PC-9 (cell line): ENCODE results near the gene TTC32. TPM values are rescaled to one million over a fixed set of nuclear protein-coding genes. Genes with fewer than 3 reads are reported as not detected.

Source experiments
- BruUV-seq: library from RNA; stranded (reverse); fragments of 400-500 nt; replicated peaks from 2 replicates; lab custom pipeline; 2021; lab: Mats Ljungman, UMichigan
- CTCF ChIA-PET: fragments of 300-600 bp; sonication (Branson Sonifier 250); formaldehyde crosslinking; loops from one replicate; lab custom pipeline; 2022; ENCODE audit warnings: antibody characterized with exemption; lab: Charles Lee
- POLR2A ChIA-PET: fragments of 300-600 bp; sonication (Branson Sonifier 250); formaldehyde crosslinking; loops from one replicate; lab custom pipeline; 2022; ENCODE audit warnings: antibody characterized with exemption; ENCODE audit not compliant: unreplicated experiment; lab: Charles Lee
- DNase-seq, 2 experiments: peaks; one replicate each; pipeline versions ENCODE4 v3.0.0 to v3.0.0-alpha.2; 2015 to 2022; ENCODE audit warnings: mixed read lengths in 1 of 2
- H2AFZ ChIP-seq: fragments of 200-600 bp; sonication (generic); 2 replicates; pipeline ENCODE4 v1.8.1; 2017; ENCODE audit warnings: antibody characterized with exemption
- H3F3A ChIP-seq: fragments of 200-600 bp; sonication (generic); 2 replicates; pipeline ENCODE4 v1.8.1; 2017; ENCODE audit warnings: antibody characterized with exemption, mild to moderate bottlenecking, low read depth; ENCODE audit not compliant: insufficient read depth
- H3K27ac ChIP-seq: fragments of 200-600 bp; sonication (generic); 2 replicates; pipeline ENCODE4 v1.6.1; 2016; ENCODE audit warnings: mixed run types
- H3K27me3 ChIP-seq: fragments of 200-600 bp; sonication (generic); 2 replicates; pipeline ENCODE4 v1.6.1; 2016; ENCODE audit warnings: low read depth, mixed run types; ENCODE audit not compliant: insufficient read depth
- H3K36me3 ChIP-seq: fragments of 200-600 bp; sonication (generic); 2 replicates; pipeline ENCODE4 v1.6.1; 2016; ENCODE audit warnings: low read depth, mixed run types
- H3K4me1 ChIP-seq: fragments of 200-600 bp; sonication (generic); replicated peaks from 2 replicates; pipeline ENCODE4 v1.6.1; 2016; ENCODE audit warnings: mixed run types; ENCODE audit not compliant: insufficient read depth
- H3K4me2 ChIP-seq: fragments of 200-600 bp; sonication (generic); 2 replicates; pipeline ENCODE4 v1.6.1; 2017; ENCODE audit warnings: mixed run types
- H3K4me3 ChIP-seq: fragments of 200-600 bp; sonication (generic); 2 replicates; pipeline ENCODE4 v1.6.1; 2016; ENCODE audit warnings: mixed run types
- H3K79me2 ChIP-seq: fragments of 200-600 bp; sonication (generic); 2 replicates; pipeline ENCODE4 v1.6.1; 2017; ENCODE audit warnings: low read depth, mixed run types
- H3K9me2 ChIP-seq: fragments of 200-600 bp; sonication (generic); 2 replicates; pipeline ENCODE4 v1.8.1; 2017; ENCODE audit warnings: mild to moderate bottlenecking; ENCODE audit not compliant: insufficient read depth
- H3K9me3 ChIP-seq: fragments of 200-600 bp; sonication (generic); 2 replicates; pipeline ENCODE4 v1.8.1; 2016; ENCODE audit warnings: low read depth; ENCODE audit not compliant: insufficient read depth
- H4K20me1 ChIP-seq: fragments of 200-600 bp; sonication (generic); 2 replicates; pipeline ENCODE4 v1.8.1; 2017; ENCODE audit not compliant: insufficient read depth
- EZH2 ChIP-seq: fragments of 200-600 bp; sonication (generic); IDR thresholded peaks from 2 replicates; pipeline ENCODE4 v1.8.0; 2017; ENCODE audit warnings: antibody characterized with exemption, low read depth
- intact Hi-C: fragments of 100-400 bp; cut with micrococcal nuclease; formaldehyde crosslinking; loops from one replicate; pipeline ENCODE4 v1.10.0; 2022; ENCODE audit not compliant: unreplicated experiment
- total RNA-seq: library from RNA; stranded (reverse); gene quantifications from 2 replicates; pipeline ENCODE4 v1.2.3, GENCODE V29; 2021
- TF ChIP-seq, protein P1 (sequence below): fragments of 200-600 bp; sonication (generic); conservative IDR thresholded peaks from 2 replicates; pipeline ENCODE4 v1.6.1; 2017; ENCODE audit warnings: mixed run types, antibody characterized with exemption, mild to moderate bottlenecking, moderate library complexity

The TTC32 gene
- total RNA-seq, 1 experiment from 2014 or later = 36.2 TPM

DNA sequence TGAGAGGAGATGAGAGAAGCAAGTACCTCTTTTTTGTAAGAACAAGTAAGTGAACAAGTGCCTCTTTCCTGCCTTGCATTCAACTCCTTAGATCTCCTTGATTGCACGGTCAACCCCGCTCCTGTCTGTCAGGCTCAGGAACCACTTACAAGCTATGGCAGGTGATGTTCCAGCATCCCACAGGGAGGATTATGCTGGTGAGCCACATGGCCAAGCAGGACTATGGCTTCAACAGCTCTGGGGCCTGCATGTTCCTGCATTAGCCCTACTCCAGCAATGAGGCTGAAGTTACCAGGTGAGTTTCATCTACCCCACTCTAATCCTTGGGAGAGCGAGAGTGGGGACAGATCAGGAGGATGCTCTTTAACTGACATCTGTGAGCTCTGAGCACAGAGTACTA lies 29.5 kb downstream of the TTC32 start:
- ChIA-PET CTCF (no interaction called here), POLR2A (no interaction called here)
- intact Hi-C loops = no loop called here

DNA sequence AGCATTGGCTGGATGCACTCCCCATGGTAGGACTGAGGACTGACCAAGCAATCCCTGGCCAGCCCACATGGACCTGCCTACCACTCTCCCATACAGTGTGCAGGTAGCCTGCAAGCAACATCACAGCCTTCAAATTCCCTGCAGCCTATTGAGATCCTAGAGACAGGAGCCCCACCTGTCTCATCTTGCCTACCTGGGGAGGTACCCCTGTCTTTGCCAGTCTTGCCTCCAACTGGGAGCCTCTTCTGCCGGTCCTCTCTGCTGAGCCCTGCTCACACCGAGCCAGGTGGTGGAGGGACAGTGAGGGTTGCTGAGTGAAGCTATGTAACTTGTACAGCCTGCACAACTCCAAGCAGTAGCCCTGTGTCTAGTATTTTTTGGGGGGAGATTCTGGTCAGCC lies 29.9 kb downstream of the TTC32 start:
- intact Hi-C loops = no loop called here
- Histone ChIP-seq H3K9me2 (no peaks in the 10 kb centered on the region), H2AFZ (no peak overlapping the region), H3K4me3 (no peak overlapping the region), H3K79me2 (no peaks in the 10 kb centered on the region), H3K4me1 (no peaks in the 10 kb centered on the region), H3K9me3 (no peaks in the 10 kb centered on the region), H4K20me1 (no peaks in the 10 kb centered on the region), H3K27ac (no peak overlapping the region), H3F3A (no peaks in the 10 kb centered on the region), H3K4me2 (no peak overlapping the region), H3K36me3 (no peaks in the 10 kb centered on the region), H3K27me3 (no peaks in the 10 kb centered on the region)
- no peak for DNase-seq
- CTCF ChIA-PET = no interaction called here
- POLR2A ChIA-PET = no interaction called here
- no TSS peak for BruUV-seq
- TF ChIP-seq EZH2 = no peak
- TF ChIP-seq, protein P1, sequence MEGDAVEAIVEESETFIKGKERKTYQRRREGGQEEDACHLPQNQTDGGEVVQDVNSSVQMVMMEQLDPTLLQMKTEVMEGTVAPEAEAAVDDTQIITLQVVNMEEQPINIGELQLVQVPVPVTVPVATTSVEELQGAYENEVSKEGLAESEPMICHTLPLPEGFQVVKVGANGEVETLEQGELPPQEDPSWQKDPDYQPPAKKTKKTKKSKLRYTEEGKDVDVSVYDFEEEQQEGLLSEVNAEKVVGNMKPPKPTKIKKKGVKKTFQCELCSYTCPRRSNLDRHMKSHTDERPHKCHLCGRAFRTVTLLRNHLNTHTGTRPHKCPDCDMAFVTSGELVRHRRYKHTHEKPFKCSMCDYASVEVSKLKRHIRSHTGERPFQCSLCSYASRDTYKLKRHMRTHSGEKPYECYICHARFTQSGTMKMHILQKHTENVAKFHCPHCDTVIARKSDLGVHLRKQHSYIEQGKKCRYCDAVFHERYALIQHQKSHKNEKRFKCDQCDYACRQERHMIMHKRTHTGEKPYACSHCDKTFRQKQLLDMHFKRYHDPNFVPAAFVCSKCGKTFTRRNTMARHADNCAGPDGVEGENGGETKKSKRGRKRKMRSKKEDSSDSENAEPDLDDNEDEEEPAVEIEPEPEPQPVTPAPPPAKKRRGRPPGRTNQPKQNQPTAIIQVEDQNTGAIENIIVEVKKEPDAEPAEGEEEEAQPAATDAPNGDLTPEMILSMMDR = no peak

More for the DNA sequence above, 29.5 kb downstream of the TTC32 start:
- Histone ChIP-seq H4K20me1 (no peaks in the 10 kb centered on the region), H3F3A (no peaks in the 10 kb centered on the region), H3K9me2 (no peaks in the 10 kb centered on the region), H2AFZ (no peak overlapping the region), H3K9me3 (no peaks in the 10 kb centered on the region), H3K4me1 (no peaks in the 10 kb centered on the region), H3K4me3 (no peak overlapping the region), H3K79me2 (no peaks in the 10 kb centered on the region), H3K4me2 (no peak overlapping the region), H3K27me3 (no peaks in the 10 kb centered on the region), H3K27ac (no peak overlapping the region), H3K36me3 (no peaks in the 10 kb centered on the region)
- no peak for DNase-seq
- no peak for TF ChIP-seq EZH2
- TF ChIP-seq, protein P1 = no peak
- BruUV-seq = no TSS peak

DNA sequence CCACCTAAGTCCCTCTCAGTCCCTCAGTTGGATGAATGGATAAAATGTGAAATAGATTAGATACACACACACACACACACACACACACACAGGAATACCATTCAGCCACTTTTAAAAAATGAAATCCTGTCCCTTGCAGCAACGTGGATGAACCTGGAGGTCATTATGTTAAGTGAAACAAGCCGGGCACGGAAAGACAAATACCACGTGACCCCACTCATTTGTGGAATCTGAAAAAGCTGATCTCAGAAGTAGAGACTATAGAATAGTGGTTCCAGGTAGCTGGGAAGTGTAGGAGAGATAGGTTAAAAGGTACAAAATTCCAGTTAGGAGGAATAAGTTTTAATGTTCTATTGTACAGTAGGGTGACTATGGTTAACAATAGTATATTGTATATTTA lies 31.0 kb downstream of the TTC32 start:
- no peak overlapping the region for H2AFZ ChIP-seq
- POLR2A ChIA-PET = no interaction called here
- intact Hi-C loops = no loop called here
- no peak for DNase-seq
- H4K20me1 ChIP-seq = no peaks in the 10 kb centered on the region
- no peak overlapping the region for H3K4me3 ChIP-seq
- no peak overlapping the region for H3K27ac ChIP-seq
- CTCF ChIA-PET = no interaction called here
- no peaks in the 10 kb centered on the region for H3K4me1 ChIP-seq
- H3K27me3 ChIP-seq = no peaks in the 10 kb centered on the region
- no TSS peak for BruUV-seq
- no peaks in the 10 kb centered on the region for H3K9me2 ChIP-seq
- H3K79me2 ChIP-seq = no peaks in the 10 kb centered on the region
- TF ChIP-seq, protein P1 = no peak
- H3K9me3 ChIP-seq = no peaks in the 10 kb centered on the region
- H3F3A ChIP-seq = no peaks in the 10 kb centered on the region
- H3K36me3 ChIP-seq = no peaks in the 10 kb centered on the region
- H3K4me2 ChIP-seq = no peak overlapping the region
